CD8-positive, alpha-beta T cell (primary cell): ENCODE measurements around the gene GAD2. TPM values are rescaled to one million over a fixed set of nuclear protein-coding genes. Genes with fewer than 3 reads are reported as not detected.

ENCODE experiments used
- total RNA-seq, 46 experiments: library from RNA in 2 of 46; stranded (reverse) in 2 of 46; gene quantifications; one replicate each; pipeline ENCODE4 v1.2.3 and lab custom pipeline; 2021 to 2026

Gene GAD2
- total RNA-seq, 2 experiments from 2014 or later: not detected

Other genes with a start within 250 kb of the GAD2 start
- gene APBB1IP, start 221.6 kb downstream of the GAD2 start, total RNA-seq: 10 to 100 TPM; 36.4 to 36.8 TPM